ENCODE data around the gene STAG1. TPM values are rescaled to one million over a fixed set of nuclear protein-coding genes. Genes with fewer than 3 reads are reported as not detected.

Gene STAG1
- total RNA-seq, 3 donors from 2014 or later = 46.8 to 57.1 (median 50.4) TPM

GRCh38 chr3:136292500-136292899 lies 459.7 kb downstream of the STAG1 start:
- ATAC-seq = no peak
- TF ChIP-seq, protein P1, sequence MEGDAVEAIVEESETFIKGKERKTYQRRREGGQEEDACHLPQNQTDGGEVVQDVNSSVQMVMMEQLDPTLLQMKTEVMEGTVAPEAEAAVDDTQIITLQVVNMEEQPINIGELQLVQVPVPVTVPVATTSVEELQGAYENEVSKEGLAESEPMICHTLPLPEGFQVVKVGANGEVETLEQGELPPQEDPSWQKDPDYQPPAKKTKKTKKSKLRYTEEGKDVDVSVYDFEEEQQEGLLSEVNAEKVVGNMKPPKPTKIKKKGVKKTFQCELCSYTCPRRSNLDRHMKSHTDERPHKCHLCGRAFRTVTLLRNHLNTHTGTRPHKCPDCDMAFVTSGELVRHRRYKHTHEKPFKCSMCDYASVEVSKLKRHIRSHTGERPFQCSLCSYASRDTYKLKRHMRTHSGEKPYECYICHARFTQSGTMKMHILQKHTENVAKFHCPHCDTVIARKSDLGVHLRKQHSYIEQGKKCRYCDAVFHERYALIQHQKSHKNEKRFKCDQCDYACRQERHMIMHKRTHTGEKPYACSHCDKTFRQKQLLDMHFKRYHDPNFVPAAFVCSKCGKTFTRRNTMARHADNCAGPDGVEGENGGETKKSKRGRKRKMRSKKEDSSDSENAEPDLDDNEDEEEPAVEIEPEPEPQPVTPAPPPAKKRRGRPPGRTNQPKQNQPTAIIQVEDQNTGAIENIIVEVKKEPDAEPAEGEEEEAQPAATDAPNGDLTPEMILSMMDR (IDR thresholded peaks at IDR 0.05) = no peak
- intact Hi-C loops (cut with DNase I, micrococcal nuclease) = no loop called here
- H3K4me3 ChIP-seq = no peak overlapping the region
- H3K4me1 ChIP-seq (ENCODE audit: low read depth) = no peaks in the 10 kb centered on the region
- no peak for DNase-seq
- no peaks in the 10 kb centered on the region for H3K36me3 ChIP-seq (ENCODE audit: low read depth)
- no peaks in the 10 kb centered on the region for H3K9me3 ChIP-seq

GRCh38 chr3:136291302-136291701 lies 460.9 kb downstream of the STAG1 start:
- DNase-seq (no peak), ATAC-seq (no peak)
- intact Hi-C loops (cut with DNase I, micrococcal nuclease) = no loop called here
- H3K9me3 ChIP-seq = no peaks in the 10 kb centered on the region
- H3K4me1 ChIP-seq (ENCODE audit: low read depth) = no peaks in the 10 kb centered on the region
- H3K36me3 ChIP-seq (ENCODE audit: low read depth) = no peaks in the 10 kb centered on the region
- TF ChIP-seq, protein P1 (IDR thresholded peaks at IDR 0.05) = no peak
- H3K4me3 ChIP-seq = no peak overlapping the region

Other genes with a start within 250 kb of the STAG1 start
- 1 to 10 TPM in 2 of 3 donors, under 1 TPM in 1; 0.41 to 2.4 (median 1.9) TPM for gene SLC35G2, start 66.7 kb upstream of the STAG1 start, total RNA-seq
- gene NCK1, start 109.8 kb upstream of the STAG1 start, total RNA-seq = 10 to 100 TPM; 47.0 to 56.4 (median 50.1) TPM
- 1 to 10 TPM in 2 of 3 donors, under 1 TPM in 1; 0.60 to 1.7 (median 1.2) TPM for gene IL20RB, start 205.6 kb upstream of the STAG1 start, total RNA-seq